Measurements from ENCODE around the gene SYNGR2.

SYNGR2 gene

DNA sequence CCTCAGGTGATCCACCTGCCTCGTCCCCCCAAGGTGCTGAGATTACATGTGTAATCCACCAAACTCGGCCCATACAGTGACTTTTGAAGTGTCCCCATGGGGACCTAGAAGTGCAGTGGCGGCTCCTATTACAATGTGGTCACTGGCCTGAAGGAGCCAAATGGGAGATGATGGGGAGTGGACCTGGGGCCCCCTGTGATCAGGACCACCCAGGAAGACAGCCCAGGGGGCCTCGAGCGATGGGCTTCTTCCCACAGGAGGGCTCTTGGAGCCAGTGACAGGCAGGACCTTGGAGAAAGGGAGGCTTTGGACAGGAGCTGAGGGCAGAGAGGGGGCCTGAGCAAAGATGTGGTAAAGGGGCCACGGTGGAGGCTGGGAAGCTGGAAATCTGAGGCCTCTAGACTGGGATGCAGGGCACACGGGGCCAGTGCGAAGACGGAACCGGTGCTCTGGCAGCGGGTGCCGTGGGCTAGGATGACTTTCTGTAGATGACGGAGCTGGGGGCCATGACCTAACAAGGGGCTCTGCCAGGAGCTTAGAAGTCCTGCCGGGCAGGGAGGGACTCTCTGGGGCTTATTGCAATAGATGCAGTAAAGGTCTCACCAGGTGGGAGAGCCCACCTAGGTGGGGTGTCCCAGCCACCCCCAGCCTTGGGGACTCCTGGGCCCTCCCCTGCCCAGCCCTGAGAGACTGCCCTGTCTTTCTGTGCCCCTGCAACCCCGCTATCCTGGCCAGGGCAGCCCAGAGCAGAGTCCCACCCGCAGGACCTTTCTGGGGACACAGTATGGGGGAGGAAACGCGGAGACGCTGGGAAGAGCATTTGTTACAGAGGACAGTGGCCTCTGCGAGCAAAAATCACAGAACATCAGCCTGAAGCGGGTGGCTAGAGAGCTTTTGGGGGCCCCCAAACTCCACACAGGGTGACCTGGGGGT, 24.9 kb upstream of the SYNGR2 start:
- DNase-seq (ENCODE audit: low read depth in 2 of 2) = no peak

DNA sequence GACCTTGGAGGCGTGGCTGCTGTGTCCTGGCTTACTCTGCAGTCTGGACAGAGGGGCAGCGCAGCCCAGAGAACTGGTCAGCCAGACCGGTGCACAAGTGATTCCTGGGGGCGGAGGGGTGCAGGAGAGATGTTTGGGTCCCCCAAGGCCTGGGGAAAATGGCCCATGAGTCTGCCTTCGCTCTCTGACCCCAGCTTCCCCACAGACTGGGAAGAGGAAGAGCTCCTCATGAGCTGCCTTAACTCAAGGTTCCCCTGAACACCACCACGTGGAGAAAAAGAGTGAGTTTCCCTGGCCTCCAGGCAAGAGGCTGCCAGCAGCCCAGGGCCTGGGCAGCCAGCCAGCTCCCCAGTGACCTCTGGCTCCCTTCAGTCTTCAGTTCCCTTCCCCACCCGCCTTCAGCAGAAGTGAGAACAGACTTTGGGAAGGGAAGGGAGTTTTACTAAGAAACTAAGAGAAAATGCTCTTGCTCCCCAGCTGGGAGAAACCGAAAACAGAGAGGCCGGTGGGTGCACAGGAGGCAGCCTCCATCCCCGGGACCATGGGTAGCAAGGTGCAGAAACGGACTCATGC, 24.1 kb upstream of the SYNGR2 start:
- DNase-seq (ENCODE audit: low read depth in 2 of 2) = no peak

DNA sequence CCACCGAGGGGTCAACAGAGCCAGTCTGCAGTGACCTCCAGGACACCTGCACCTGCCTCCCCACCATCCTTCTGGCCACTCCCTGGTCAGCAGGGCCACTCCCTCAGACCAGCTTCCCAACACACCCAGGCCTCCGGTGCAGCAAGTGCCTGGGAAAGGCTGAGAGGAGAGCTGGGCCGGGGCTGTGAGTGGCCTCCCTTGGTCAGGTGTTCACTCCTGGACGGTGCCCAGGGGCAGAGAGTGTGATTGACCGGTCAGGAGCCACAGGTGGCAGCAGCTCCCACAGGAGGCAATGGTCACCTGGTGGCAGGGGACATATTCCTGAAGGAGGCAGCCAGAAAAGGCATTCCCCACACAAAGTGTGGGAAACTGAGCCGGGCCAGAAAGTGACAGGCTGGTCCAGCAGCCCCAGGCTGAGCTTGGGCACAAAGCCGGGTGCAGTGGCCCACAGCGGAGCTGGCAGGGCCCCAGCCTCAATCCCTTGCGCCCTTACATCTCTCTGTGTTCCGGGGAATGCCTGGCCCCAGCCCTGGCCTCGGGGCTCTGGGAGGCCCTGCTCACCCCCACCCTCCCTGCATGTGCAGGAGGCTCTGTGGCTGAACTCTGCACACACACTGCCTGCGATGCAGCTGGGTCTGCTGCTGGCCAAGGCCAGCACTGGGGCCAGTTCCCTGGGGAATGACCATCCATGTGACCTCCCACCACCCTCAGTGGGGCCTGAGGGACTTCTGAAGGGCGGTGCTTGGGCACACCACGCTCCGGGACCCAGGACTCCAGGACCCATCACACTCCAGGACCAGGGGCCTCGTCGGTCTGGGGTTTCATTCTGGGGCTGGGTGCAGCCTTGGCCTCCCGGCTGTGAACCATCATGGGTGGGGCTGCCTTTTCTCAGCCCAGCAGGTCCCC, 23.4 kb upstream of the SYNGR2 start:
- no peak for DNase-seq (ENCODE audit: low read depth in 2 of 2)

DNA sequence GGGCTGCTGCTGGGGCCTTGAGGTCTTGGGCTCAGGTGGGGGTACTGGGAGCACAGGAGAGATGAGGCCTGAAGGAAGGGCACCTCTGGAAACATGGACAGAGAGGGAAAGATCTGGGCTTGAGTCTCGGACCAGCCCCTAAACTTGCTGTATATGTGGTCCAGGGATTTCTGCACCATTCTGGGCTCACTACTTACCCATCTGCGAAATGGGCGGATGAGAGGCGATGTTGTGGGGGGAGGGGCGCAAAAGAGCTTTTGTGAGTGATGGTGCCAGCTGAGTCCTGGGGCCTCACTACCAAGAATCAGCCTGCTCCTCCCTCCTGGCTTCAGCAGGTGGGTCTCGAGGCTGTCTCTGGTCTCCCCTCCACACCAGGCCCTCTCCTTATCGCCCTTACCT, 21.9 kb upstream of the SYNGR2 start:
- DNase-seq (ENCODE audit: low read depth in 2 of 2) = no peak

DNA sequence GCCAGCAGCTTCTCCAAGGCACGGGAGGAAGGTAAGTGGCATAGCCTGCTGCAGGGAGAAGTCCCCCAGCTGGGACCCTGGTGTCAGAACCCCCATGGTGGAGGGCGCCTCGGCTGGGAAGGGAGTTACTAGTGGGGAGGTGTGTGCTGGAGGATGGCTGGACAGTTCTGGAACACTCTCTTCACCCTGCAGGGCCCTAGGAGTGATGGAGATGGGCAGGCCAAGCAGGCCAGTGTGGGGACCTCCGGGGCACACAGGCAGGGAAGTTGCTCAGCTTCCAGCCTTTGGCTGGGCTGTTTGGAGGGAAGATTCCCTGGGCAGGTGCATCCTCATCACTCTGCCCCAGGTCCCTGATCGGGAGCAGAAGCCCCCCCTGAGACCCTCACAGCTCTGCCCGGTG, 21.5 kb upstream of the SYNGR2 start:
- DNase-seq (ENCODE audit: low read depth in 2 of 2) = no peak

DNA sequence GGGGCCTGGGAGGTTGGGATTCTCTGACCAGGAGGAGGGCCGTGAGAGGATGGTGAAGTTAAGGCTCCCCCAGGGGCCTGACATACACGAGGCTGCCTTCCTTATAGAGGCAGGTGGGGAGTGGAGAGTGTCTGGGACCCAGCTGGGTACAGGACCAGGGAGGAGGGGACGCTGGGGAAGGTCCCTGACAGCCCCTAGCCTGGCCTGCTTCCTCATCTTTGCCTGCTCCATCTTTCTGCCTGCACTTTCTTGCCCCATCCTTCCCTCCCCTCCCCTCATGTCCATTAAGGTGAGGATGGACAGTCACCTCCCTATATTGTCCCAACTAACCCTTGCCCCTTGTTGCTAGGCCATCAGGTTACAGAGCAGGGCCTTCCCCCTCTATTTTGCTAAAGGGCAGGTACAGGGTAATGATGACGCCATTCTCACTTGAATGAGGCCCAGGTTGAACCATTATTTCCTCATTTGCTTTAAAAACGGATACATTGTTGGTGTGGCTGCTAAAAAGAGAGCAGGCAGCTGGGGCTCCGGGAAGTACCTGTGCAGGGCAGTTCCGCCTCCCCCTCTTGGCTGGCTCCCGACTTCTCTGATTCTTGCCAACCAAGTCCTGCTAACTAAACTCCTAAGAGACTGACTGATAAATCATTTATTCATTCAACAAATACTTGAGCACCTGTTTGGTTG, 20.9 kb upstream of the SYNGR2 start:
- no peak for DNase-seq (ENCODE audit: low read depth in 2 of 2)

DNA sequence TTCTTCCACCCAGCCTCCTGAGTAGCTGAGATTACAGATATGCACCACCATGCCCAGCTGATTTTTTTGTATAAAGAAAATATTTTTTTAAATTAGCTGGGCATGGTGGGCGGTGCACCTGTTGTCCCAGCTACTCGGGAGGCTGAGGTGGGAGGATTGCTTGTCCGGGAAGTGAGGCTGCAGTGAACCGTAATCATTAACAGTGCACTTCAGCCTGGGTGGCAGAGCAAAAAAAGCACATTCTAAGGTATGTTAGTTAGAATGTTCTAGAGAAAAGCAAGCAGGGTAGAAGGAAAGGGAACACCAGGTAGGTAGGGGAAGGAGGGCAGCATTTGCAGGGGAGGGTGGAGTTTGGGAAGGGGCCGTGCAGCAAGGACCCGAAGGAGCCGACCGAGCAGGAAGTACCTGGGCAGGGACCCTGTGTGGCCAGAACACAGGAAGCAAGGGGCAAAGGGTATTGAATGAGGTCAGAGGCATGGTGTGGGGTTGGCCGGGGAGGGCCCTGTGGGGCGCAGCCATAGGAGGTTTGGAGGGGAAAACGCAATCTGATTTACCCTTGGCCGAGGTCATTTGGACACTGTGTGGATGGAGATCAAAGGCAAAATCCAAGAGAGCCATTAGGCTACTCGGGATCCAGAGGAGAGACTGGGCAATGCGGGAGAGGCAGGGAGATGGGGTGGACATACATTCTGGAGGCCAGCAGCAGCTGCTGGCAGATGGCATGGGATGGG, 19.9 kb upstream of the SYNGR2 start:
- DNase-seq (ENCODE audit: low read depth in 2 of 2) = no peak

DNA sequence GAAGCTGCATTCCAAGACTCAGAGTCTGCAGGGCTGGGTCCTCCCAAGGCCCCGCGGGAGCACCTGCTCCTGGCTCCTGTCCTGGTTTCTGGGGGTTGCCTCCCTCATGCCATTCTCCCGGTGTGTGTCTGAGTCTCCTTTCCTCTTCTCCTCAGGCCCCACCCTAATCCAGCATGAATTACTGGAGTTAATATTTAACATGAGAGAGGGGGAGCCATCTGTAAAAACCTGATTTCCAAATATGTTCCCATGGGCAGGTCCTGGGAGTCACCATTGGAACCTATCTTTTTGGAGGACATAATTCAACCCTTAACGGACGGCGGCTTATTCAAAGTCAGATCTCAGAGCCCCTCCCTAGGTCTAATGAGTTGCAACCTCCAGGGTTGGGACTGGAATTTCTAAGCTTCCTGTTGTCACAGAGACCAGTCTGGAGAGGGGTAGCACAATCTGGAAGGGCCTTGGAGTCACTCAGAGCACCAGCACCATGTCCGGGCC, 16.8 kb upstream of the SYNGR2 start:
- no peak for DNase-seq (ENCODE audit: low read depth in 2 of 2)

DNA sequence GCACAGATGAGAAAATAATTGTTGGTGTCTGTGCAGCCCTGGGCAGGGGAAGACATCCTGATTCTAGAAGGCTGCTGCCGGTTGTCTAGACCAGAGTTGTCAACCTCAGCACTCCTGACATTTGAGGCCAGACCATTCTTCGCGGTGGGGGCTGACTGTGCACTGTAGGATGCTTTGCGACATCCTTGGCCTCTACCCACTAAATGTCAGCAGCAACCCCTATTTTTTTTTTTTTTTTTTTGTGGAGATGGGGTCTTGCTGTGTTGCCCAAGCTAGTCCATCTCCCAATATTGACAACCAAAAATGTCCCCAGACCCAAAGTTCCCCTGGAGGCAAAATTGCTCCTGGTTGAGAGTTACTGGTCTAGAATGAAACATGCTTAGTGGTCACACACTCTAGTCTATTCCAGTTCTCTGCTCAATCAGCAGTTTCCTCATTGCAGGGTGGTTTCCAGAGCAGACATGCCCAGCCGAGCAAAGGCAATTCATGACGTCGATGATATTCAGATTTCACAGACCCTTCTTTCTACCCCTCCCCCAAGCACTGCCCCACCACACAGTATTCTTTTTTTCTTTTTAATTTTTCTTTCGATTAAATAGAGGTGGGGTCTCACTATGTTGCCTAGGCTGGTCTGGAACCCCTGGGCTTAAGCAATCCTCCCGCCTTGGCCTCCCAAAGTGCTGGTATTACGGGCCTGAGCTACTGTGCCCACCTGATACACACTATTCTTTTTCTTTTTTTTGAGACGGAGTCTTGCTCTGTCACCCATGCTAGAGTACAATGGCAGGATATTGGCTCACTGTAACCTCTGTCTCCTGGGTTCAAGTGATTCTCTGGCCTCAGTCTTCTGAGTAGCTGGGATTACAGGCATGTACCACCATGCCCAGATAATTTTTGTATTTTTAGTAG, 13.2 kb upstream of the SYNGR2 start:
- DNase-seq (ENCODE audit: low read depth in 2 of 2) = no peak

DNA sequence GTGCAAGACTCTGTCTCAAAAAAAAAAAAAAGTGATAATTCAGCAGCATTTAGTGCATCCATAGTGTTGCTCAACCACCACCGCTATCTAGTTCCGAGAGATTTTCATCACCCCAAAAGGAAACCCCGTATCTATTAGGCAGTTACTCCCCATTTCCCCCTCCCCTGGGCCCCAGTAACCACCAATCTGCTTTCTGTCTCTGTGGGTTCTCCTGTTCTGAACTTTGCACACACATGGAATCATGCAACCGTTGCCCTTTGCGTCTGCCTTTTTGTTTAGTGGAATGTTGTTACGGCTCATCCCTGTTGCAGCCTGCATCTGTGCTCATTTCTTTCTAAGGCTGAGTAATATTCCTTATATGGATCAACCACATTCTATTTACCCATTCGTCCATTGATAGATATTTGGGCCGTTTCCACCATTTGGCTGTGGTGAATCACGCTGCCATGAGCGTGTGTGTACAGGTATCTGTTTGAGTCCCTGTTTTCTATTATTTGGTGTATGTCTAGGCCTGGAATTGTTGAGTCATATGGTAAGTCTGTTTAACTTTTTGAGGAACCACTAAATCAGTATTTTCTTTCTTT, 8.7 kb upstream of the SYNGR2 start:
- DNase-seq (ENCODE audit: low read depth in 2 of 2) = no peak

DNA sequence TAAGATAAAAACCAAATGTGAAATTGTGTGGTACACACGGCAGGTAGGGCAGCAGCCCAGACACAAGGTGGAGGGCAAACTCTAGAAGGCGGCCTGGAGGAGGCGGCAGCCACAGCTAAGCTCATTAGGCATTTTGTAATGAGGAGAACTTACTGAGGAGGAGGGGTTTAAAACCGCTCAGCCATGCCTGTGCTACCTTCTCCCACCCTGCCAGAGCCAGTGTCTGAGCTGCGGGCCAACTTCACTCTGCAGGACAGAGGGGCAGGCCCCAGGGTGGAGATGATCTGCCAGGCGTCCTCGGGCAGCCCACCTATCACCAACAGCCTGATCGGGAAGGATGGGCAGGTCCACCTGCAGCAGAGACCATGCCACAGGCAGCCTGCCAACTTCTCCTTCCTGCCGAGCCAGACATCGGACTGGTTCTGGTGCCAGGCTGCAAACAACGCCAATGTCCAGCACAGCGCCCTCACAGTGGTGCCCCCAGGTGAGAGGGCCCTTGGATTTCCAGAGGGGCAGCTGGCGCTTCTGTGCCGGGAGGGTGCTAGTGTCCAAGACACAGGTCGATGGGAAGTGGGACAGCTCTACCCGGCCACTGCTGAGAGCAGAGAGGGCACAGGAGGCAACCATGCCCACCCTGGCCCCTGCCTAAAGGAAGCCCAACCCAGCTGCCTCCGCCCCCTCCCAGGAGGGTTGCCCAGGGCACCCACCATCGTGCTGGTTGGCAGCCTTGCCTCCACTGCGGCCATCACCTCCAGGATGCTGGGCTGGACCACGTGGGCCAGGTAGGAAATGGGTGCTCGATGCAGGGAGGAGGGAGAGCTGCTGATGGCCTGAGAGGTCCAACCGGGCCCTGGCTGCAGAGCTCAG, 4.3 kb upstream of the SYNGR2 start:
- DNase-seq (ENCODE audit: low read depth in 2 of 2) = no peak

DNA sequence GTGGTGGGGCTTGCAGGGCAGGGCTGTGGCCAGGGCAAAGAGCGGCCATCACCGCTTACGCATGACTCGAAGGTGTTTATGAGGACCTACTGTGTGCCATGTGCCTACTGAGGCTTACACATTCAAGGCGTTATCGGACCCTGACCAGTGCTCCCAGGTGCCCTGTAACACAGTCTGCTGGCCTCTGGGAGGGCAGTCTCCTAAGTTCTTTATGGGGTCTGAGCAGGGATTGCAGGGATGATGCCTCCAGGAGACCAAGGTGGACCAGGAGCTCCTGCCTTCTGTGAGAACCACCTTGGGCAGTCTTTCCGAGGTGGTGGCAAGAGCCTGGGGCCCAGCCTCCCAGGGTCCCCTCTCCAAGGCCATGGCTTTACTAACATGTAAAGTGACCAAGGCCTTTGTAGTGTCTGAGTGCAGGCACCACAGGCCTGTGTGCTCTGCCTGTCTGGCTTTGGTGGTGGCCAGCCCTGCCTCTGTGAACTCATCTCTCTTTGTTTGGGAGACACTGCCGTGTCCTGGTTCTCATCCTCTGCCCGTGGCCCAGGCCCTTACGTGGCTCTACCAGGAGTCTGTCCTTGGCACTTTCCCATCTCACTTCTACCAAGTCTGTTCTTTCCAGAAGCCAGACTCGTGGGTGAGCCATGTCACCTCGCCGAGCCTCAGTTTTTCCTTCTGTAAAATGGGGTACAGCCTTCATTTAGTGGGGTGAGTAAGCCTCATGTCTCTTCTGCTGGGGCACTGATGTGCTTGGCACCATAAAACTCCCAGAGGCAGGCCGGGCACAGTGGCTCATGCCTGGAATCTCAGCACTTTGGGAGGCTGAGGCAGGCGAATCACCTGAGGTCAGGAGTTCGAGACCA, 3.4 kb upstream of the SYNGR2 start:
- no peak for DNase-seq (ENCODE audit: low read depth in 2 of 2)

DNA sequence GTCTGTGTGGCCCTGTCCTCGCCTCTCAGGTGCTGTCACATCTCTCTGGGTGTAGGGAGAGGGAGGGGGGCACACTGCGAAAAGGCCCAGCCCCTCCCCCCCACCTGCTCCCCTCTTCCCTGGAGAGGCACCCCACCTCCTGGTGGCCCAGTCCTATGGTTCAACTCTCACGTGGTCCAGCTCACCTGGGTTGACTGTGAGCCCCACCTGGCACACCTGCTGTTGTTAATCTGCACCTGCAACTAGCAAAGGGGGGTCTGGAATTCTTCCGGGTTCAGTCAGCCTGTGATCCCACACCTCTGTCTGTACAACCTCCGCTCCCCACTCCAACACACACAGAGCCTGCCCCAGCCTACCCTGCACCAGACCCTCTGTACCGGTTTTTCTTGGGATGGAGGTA, 2.0 kb upstream of the SYNGR2 start:
- DNase-seq (ENCODE audit: low read depth in 2 of 2) = no peak

DNA sequence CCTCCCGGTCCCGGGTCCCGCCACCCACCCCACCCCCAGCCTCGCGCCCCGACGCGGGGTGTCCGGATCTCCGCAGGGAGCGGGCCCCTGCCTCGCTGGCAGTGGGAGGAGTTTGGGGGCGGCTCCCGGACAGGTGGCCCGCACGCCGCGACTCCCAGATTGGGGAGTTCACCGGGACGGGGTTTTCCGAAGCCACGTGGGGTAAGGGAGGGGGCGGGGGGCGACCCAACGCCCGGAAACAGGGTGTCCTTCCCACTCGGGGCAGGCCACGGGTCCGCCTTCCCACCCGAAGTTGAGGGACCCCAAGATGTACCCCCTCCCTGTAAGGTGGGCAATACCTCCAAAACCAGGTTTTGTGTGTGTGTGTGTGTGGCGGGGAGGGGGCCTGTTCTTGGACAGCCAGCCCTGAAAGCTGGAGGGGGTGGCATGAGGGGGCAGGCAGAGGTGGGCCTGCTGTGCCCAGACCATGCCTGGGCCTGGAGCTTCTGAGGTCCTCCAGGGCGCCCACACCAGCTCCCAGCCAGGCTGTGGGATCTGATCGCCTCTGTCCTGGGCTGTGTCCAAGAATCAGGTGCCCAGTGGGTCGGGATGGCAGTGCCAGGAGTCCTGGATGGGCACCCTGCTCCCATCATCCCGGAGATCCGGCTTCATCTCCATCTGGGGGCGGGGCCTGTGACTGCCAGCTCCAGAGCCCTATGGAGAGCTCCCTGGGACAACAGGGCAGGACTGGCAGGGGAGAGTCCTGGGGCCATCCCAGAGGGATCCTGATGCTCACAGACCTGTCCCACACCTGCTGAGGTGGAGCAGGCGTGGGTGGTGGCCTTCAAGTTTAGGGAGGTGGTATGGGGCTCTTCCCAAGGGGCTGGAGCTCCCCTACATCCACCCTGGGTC, 767 bp downstream of the SYNGR2 start:
- peak; percentile 44 to 52 for DNase-seq (ENCODE audit: low read depth in 2 of 2)

DNA sequence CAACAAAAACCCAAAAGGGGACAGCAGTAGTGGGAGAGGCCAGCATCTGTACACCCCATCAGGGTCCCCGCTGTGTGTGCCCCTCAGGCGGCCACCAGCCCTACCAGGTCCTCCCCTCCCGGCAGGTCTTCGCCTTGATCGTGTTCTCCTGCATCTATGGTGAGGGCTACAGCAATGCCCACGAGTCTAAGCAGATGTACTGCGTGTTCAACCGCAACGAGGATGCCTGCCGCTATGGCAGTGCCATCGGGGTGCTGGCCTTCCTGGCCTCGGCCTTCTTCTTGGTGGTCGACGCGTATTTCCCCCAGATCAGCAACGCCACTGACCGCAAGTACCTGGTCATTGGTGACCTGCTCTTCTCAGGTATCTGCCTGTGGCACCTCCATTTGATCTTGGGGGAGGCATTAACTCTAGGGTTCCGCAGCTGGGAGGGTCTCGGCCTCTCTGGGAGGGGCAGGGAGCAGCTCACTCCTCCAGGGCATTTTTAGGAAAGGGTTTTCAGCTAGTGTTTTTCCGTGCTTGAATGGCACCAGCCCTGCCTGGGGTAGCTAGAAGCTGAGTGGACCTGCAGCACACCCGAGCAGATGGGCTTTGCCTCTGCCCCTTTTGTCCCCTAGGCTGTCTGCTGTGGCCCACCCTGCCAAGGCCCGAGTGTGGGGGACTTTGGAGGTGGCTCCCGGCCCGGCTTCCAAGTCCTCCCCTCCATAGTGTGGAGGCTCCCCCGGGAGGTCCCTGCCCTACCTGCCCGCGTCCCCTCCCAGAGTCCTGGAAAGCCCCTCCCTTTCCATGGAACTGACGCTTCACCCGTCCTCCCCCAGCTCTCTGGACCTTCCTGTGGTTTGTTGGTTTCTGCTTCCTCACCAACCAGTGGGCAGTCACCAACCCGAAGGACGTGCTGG, 2.6 kb downstream of the SYNGR2 start:
- no peak for DNase-seq (ENCODE audit: low read depth in 2 of 2)

Data from stimulated activated CD8-positive, alpha-beta memory T cell treated with anti-CD3 and anti-CD28 coated beads, Interleukin-2, amount 100 ng/mL, for 48 hours (primary cell).